Stimulated activated memory B cell treated with anti-CD40 and anti-IgM and Interleukin-4, amounts not matched to agents 10 μg/mL and 1 μg/mL and 100 μg/mL, for 72 hours (primary cell): ENCODE measurements around the gene GSK3B.

Source experiments
- ATAC-seq: fragments of 150-1000 bp; cut with Tn5 transposase; 2 replicates; pipeline ENCODE4 v1.10.0; 2021
- H3K27ac Mint-ChIP-seq: one replicate; pipeline ENCODE4 v1.8.0; 2022; ENCODE audit warnings: mild to moderate bottlenecking, mixed read lengths
- H3K27me3 Mint-ChIP-seq: one replicate; pipeline ENCODE4 v1.8.0; 2022; ENCODE audit warnings: mixed read lengths
- H3K36me3 Mint-ChIP-seq: one replicate; pipeline ENCODE4 v1.8.0; 2022; ENCODE audit warnings: mixed read lengths
- H3K4me1 Mint-ChIP-seq: one replicate; pipeline ENCODE4 v1.8.0; 2022; ENCODE audit warnings: mixed read lengths
- H3K4me3 Mint-ChIP-seq: one replicate; pipeline ENCODE4 v1.8.0; 2022; ENCODE audit warnings: mild to moderate bottlenecking, moderate library complexity, mixed read lengths
- H3K9me3 Mint-ChIP-seq: one replicate; pipeline ENCODE4 v1.8.0; 2022; ENCODE audit warnings: mixed read lengths

Gene GSK3B

GRCh38 chr3:119973018-119973646 lies 121.1 kb downstream of the GSK3B start:
- no peaks in the 10 kb centered on the region for H3K27me3 Mint-ChIP-seq
- H3K27ac Mint-ChIP-seq = no peak overlapping the region
- peaks cover 25% of the 10 kb centered on the region for H3K4me1 Mint-ChIP-seq
- H3K36me3 Mint-ChIP-seq = peaks cover 35% of the 10 kb centered on the region
- H3K4me3 Mint-ChIP-seq = no peak overlapping the region
- ATAC-seq = no peak
- peaks cover 3% of the 10 kb centered on the region for H3K9me3 Mint-ChIP-seq

- no peaks in the 10 kb centered on the region for H3K27me3 Mint-ChIP-seq
- ATAC-seq = no peak
- H3K4me3 Mint-ChIP-seq = no peak overlapping the region
- peaks cover 3% of the 10 kb centered on the region for H3K9me3 Mint-ChIP-seq
- peaks cover 12% of the 10 kb centered on the region for H3K4me1 Mint-ChIP-seq
- H3K27ac Mint-ChIP-seq = no peak overlapping the region
- peaks cover 25% of the 10 kb centered on the region for H3K36me3 Mint-ChIP-seq
These were observed 124.5 kb downstream of the GSK3B start for GRCh38 chr3:119969759-119970158.

- Mint-ChIP-seq H3K27ac (no peak overlapping the region), H3K9me3 (no peaks in the 10 kb centered on the region), H3K4me3 (no peak overlapping the region), H3K36me3 (peaks cover 26% of the 10 kb centered on the region), H3K4me1 (peaks cover 25% of the 10 kb centered on the region), H3K27me3 (no peaks in the 10 kb centered on the region)
- no peak for ATAC-seq
These were observed 126.8 kb downstream of the GSK3B start for GRCh38 chr3:119967353-119968006.

- H3K27ac Mint-ChIP-seq = no peak overlapping the region
- H3K27me3 Mint-ChIP-seq = no peaks in the 10 kb centered on the region
- H3K4me1 Mint-ChIP-seq = peaks cover 32% of the 10 kb centered on the region
- H3K9me3 Mint-ChIP-seq = no peaks in the 10 kb centered on the region
- H3K36me3 Mint-ChIP-seq = peaks cover 36% of the 10 kb centered on the region
- no peak for ATAC-seq
- no peak overlapping the region for H3K4me3 Mint-ChIP-seq
These were observed 128.6 kb downstream of the GSK3B start for GRCh38 chr3:119965692-119966091.

- H3K4me1 Mint-ChIP-seq = peaks cover 31% of the 10 kb centered on the region
- no peaks in the 10 kb centered on the region for H3K9me3 Mint-ChIP-seq
- H3K36me3 Mint-ChIP-seq = peaks cover 43% of the 10 kb centered on the region
- no peak for ATAC-seq
- H3K27ac Mint-ChIP-seq = no peak overlapping the region
- H3K27me3 Mint-ChIP-seq = no peaks in the 10 kb centered on the region
- H3K4me3 Mint-ChIP-seq = no peak overlapping the region
These were observed 130.0 kb downstream of the GSK3B start for GRCh38 chr3:119964294-119964693.

- H3K27me3 Mint-ChIP-seq = no peaks in the 10 kb centered on the region
- no peak for ATAC-seq
- H3K27ac Mint-ChIP-seq = no peak overlapping the region
- H3K9me3 Mint-ChIP-seq = peaks cover 3% of the 10 kb centered on the region
- peaks cover 55% of the 10 kb centered on the region for H3K4me1 Mint-ChIP-seq
- H3K36me3 Mint-ChIP-seq = peaks cover 41% of the 10 kb centered on the region
- H3K4me3 Mint-ChIP-seq = no peak overlapping the region
These were observed 138.3 kb downstream of the GSK3B start for GRCh38 chr3:119955972-119956371.

GRCh38 chr3:119950666-119951325 lies 143.5 kb downstream of the GSK3B start:
- Mint-ChIP-seq H3K27ac (no peak overlapping the region), H3K9me3 (no peaks in the 10 kb centered on the region), H3K27me3 (no peaks in the 10 kb centered on the region), H3K4me1 (peaks cover 36% of the 10 kb centered on the region), H3K36me3 (peaks cover 21% of the 10 kb centered on the region), H3K4me3 (no peak overlapping the region)
- no peak for ATAC-seq

- Mint-ChIP-seq H3K9me3 (no peaks in the 10 kb centered on the region), H3K36me3 (peaks cover 33% of the 10 kb centered on the region), H3K27ac (no peak overlapping the region), H3K4me3 (no peak overlapping the region), H3K4me1 (peaks cover 26% of the 10 kb centered on the region), H3K27me3 (no peaks in the 10 kb centered on the region)
- ATAC-seq = no peak
These were observed 149.0 kb downstream of the GSK3B start for GRCh38 chr3:119945291-119945690.

GRCh38 chr3:119944091-119944490 lies 150.2 kb downstream of the GSK3B start:
- no peak overlapping the region for H3K4me3 Mint-ChIP-seq
- ATAC-seq = no peak
- peaks cover 27% of the 10 kb centered on the region for H3K4me1 Mint-ChIP-seq
- no peaks in the 10 kb centered on the region for H3K27me3 Mint-ChIP-seq
- peaks cover 32% of the 10 kb centered on the region for H3K36me3 Mint-ChIP-seq
- no peaks in the 10 kb centered on the region for H3K9me3 Mint-ChIP-seq
- H3K27ac Mint-ChIP-seq = peak overlapping the region; percentile 17

- Mint-ChIP-seq H3K4me1 (peaks cover 50% of the 10 kb centered on the region), H3K9me3 (peaks cover 8% of the 10 kb centered on the region), H3K4me3 (no peak overlapping the region), H3K36me3 (peaks cover 44% of the 10 kb centered on the region), H3K27me3 (no peaks in the 10 kb centered on the region), H3K27ac (no peak overlapping the region)
- ATAC-seq = no peak
These were observed 155.2 kb downstream of the GSK3B start for GRCh38 chr3:119939077-119939476.

GRCh38 chr3:119937229-119937628 lies 157.0 kb downstream of the GSK3B start:
- H3K27me3 Mint-ChIP-seq = no peaks in the 10 kb centered on the region
- H3K36me3 Mint-ChIP-seq = peaks cover 38% of the 10 kb centered on the region
- peak; percentile 66 for ATAC-seq
- H3K27ac Mint-ChIP-seq = peak overlapping the region; percentile 32
- peaks cover 8% of the 10 kb centered on the region for H3K9me3 Mint-ChIP-seq
- peaks cover 47% of the 10 kb centered on the region for H3K4me1 Mint-ChIP-seq
- H3K4me3 Mint-ChIP-seq = peak overlapping the region; percentile 9

- Mint-ChIP-seq H3K9me3 (peaks cover 8% of the 10 kb centered on the region), H3K4me3 (no peak overlapping the region), H3K36me3 (peaks cover 34% of the 10 kb centered on the region), H3K27me3 (no peaks in the 10 kb centered on the region), H3K4me1 (peaks cover 41% of the 10 kb centered on the region), H3K27ac (no peak overlapping the region)
- ATAC-seq = no peak
These were observed 160.0 kb downstream of the GSK3B start for GRCh38 chr3:119934249-119934648.

- peaks cover 8% of the 10 kb centered on the region for H3K9me3 Mint-ChIP-seq
- H3K4me3 Mint-ChIP-seq = no peak overlapping the region
- no peak overlapping the region for H3K27ac Mint-ChIP-seq
- H3K36me3 Mint-ChIP-seq = peaks cover 29% of the 10 kb centered on the region
- no peak for ATAC-seq
- no peaks in the 10 kb centered on the region for H3K27me3 Mint-ChIP-seq
- H3K4me1 Mint-ChIP-seq = peaks cover 35% of the 10 kb centered on the region
These were observed 161.0 kb downstream of the GSK3B start for GRCh38 chr3:119933207-119933606.

- Mint-ChIP-seq H3K4me3 (no peak overlapping the region), H3K4me1 (peaks cover 8% of the 10 kb centered on the region), H3K36me3 (peaks cover 11% of the 10 kb centered on the region), H3K27ac (no peak overlapping the region), H3K9me3 (no peaks in the 10 kb centered on the region), H3K27me3 (no peaks in the 10 kb centered on the region)
- no peak for ATAC-seq
These were observed 164.0 kb downstream of the GSK3B start for GRCh38 chr3:119930286-119930685.

GRCh38 chr3:119927190-119927589 lies 167.1 kb downstream of the GSK3B start:
- Mint-ChIP-seq H3K9me3 (no peaks in the 10 kb centered on the region), H3K27ac (no peak overlapping the region)
- ATAC-seq = no peak

More at GRCh38 chr3:119927190-119927589, 167.1 kb downstream of the GSK3B start:
- peaks cover 9% of the 10 kb centered on the region for H3K4me1 Mint-ChIP-seq
- H3K4me3 Mint-ChIP-seq = no peak overlapping the region
- H3K27me3 Mint-ChIP-seq = no peaks in the 10 kb centered on the region
- peaks cover 3% of the 10 kb centered on the region for H3K36me3 Mint-ChIP-seq
